Testis (tissue), 3 donors: ENCODE results near the gene STEAP1. TPM values are rescaled to one million over a fixed set of nuclear protein-coding genes. Genes with fewer than 3 reads are reported as not detected.

ENCODE experiments used
- DNase-seq: peaks from one replicate; pipeline ENCODE4 v3.0.0-alpha.2; 2019
- H3K27ac ChIP-seq, 2 donors: fragments of 200-600 bp; sonication (generic); one replicate each; pipeline ENCODE4 v1.5.1; 2019
- H3K27me3 ChIP-seq: fragments of 200-600 bp; sonication (generic); one replicate; pipeline ENCODE4 v1.5.1; 2019
- H3K36me3 ChIP-seq: fragments of 200-600 bp; sonication (generic); one replicate; pipeline ENCODE4 v1.5.1; 2017; ENCODE audit warnings: low read depth; ENCODE audit errors: missing control alignments
- H3K4me1 ChIP-seq: fragments of 200-600 bp; sonication (generic); one replicate; pipeline ENCODE4 v1.5.1; 2019
- H3K4me3 ChIP-seq, 2 donors: fragments of 200-600 bp; sonication (generic); one replicate each; pipeline ENCODE4 v1.5.1; 2017 to 2019
- H3K9me3 ChIP-seq: fragments of 200-600 bp; sonication (generic); one replicate; pipeline ENCODE4 v1.5.1; 2017
- CTCF ChIP-seq, 3 experiments: fragments of 450-650 bp in 2 of 3; fragments of 200-600 bp in 1 of 3; sonication (generic) in 1 of 3; IDR thresholded peaks; one replicate each; pipeline ENCODE4 v1.5.1; 2016 to 2019; ENCODE audit warnings: antibody characterized with exemption in 3 of 3, mild to moderate bottlenecking in 2 of 3, moderate library complexity in 1 of 3
- POLR2A ChIP-seq: fragments of 450-650 bp; IDR thresholded peaks from one replicate; pipeline ENCODE4 v1.6.1; 2017; ENCODE audit warnings: antibody characterized with exemption, mild to moderate bottlenecking, moderate library complexity
- WGBS, 2 donors: methylation state at CpG; one replicate each; pipeline ENCODE4 v1.1.5; 2018; 5-methylcytosine and 5-hydroxymethylcytosine counted together
- intact Hi-C: fragments of 100-400 bp; cut with DNase I; formaldehyde crosslinking; loops from one replicate; pipeline ENCODE4 v1.15.1; 2023; ENCODE audit warnings: low total_unique reads
- polyA plus RNA-seq: library from polyadenylated mRNA; stranded (reverse); fragments of 350-450 nt; fragmentation: Illumina TruSeq; extraction: RNeasy Lipid Tissue Mini Kit (QIAGEN cat#74804); gene quantifications from one replicate; pipeline ENCODE4 v1.2.3, GENCODE V29; 2014; ENCODE audit warnings: low read depth, low replicate concordance; ENCODE audit not compliant: insufficient read depth
- total RNA-seq, 2 donors: library from RNA; depleted of rRNA; stranded (reverse); fragments of >200 nt; gene quantifications; one replicate each; pipeline ENCODE4 v1.2.3, GENCODE V29; 2016

Gene STEAP1
- total and polyA plus RNA-seq, 3 donors from 2014 or later: 6.4 to 7.3 (median 6.4) TPM

GRCh38 chr7:90163534-90163933 lies 9.3 kb downstream of the STEAP1 start:
- no peaks in the 10 kb centered on the region for H3K36me3 ChIP-seq
- no peaks in the 10 kb centered on the region for H3K9me3 ChIP-seq
- intact Hi-C loops: no loop called here
- H3K27me3 ChIP-seq: no peaks in the 10 kb centered on the region
- no peak overlapping the region for H3K4me3 ChIP-seq
- WGBS, 2 donors: 93 to 97% methylated on average over 5 of the region's 5 CpGs
- no peaks in the 10 kb centered on the region for H3K4me1 ChIP-seq
- TF ChIP-seq POLR2A (no peak), CTCF (IDR thresholded peaks at IDR 0.05) (no peak)
- H3K27ac ChIP-seq: no peak overlapping the region
- DNase-seq: no peak

DNA sequence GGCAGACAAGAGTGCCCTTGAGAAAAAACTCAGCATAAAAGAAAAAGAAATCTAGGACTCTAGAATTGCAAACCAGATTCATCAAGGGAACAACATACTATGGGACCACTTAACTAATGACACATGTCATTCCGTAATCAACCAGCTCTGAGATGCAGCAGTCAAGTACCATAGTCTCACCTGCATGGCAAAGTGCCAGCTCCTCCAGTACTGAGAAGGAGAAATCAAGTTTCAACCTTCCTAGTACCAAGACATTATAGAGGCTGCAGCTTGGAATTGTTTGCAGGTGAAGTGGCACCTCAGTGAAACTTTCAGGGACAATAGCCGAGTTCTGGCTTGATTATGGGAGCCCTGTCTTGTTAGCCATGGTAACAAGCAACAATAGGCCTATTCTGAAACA lies 11.5 kb downstream of the STEAP1 start:
- H3K4me1 ChIP-seq: no peaks in the 10 kb centered on the region
- no peaks in the 10 kb centered on the region for H3K27me3 ChIP-seq
- no peak for TF ChIP-seq POLR2A
- TF ChIP-seq CTCF (IDR thresholded peaks at IDR 0.05): no peak
- 85 to 90% methylated on average over 2 of the region's 2 CpGs for WGBS, 2 donors
- intact Hi-C loops: no loop called here
- no peak overlapping the region for H3K4me3 ChIP-seq
- H3K9me3 ChIP-seq: no peaks in the 10 kb centered on the region
- no peak overlapping the region for H3K27ac ChIP-seq
- no peaks in the 10 kb centered on the region for H3K36me3 ChIP-seq
- no peak for DNase-seq

GRCh38 chr7:90166153-90166552 lies 11.9 kb downstream of the STEAP1 start:
- Histone ChIP-seq H3K4me1 (no peaks in the 10 kb centered on the region), H3K27me3 (no peaks in the 10 kb centered on the region), H3K4me3 (no peak overlapping the region), H3K27ac (no peak overlapping the region), H3K9me3 (no peaks in the 10 kb centered on the region), H3K36me3 (no peaks in the 10 kb centered on the region)
- DNase-seq: no peak
- intact Hi-C loops: no loop called here
- TF ChIP-seq POLR2A (no peak), CTCF (IDR thresholded peaks at IDR 0.05) (no peak)
- 78 to 89% methylated on average over 3 of the region's 3 CpGs for WGBS, 2 donors

- Histone ChIP-seq H3K27ac (no peak overlapping the region), H3K9me3 (no peaks in the 10 kb centered on the region), H3K4me3 (no peak overlapping the region), H3K36me3 (no peaks in the 10 kb centered on the region), H3K4me1 (no peaks in the 10 kb centered on the region), H3K27me3 (no peaks in the 10 kb centered on the region)
- TF ChIP-seq CTCF (IDR thresholded peaks at IDR 0.05): no peak
- TF ChIP-seq POLR2A: no peak
- WGBS, 2 donors: 61 to 62% methylated on average over 4 of the region's 4 CpGs
- intact Hi-C loops: no loop called here
- no peak for DNase-seq
These were observed 13.1 kb downstream of the STEAP1 start for GRCh38 chr7:90167361-90167760.

- no peaks in the 10 kb centered on the region for H3K4me1 ChIP-seq
- H3K36me3 ChIP-seq: no peaks in the 10 kb centered on the region
- no peak overlapping the region for H3K27ac ChIP-seq
- WGBS, 2 donors: 96 to 100% methylated on average over 1 of the region's 1 CpG
- no peaks in the 10 kb centered on the region for H3K27me3 ChIP-seq
- no peak for DNase-seq
- no peaks in the 10 kb centered on the region for H3K9me3 ChIP-seq
- TF ChIP-seq CTCF (IDR thresholded peaks at IDR 0.05) (no peak), POLR2A (no peak)
- intact Hi-C loops: no loop called here
- H3K4me3 ChIP-seq: no peak overlapping the region
These were observed 15.6 kb downstream of the STEAP1 start for GRCh38 chr7:90169891-90170290.
